ENCODE results near the gene PLXNB1. TPM values are rescaled to one million over a fixed set of nuclear protein-coding genes. Genes with fewer than 3 reads are reported as not detected.

PLXNB1 gene
- total and polyA plus RNA-seq, 2 of the 13 experiments (the other 11 are each of a cell fraction or from before 2014, with no cell fraction given): 86.0 to 143 TPM

DNA sequence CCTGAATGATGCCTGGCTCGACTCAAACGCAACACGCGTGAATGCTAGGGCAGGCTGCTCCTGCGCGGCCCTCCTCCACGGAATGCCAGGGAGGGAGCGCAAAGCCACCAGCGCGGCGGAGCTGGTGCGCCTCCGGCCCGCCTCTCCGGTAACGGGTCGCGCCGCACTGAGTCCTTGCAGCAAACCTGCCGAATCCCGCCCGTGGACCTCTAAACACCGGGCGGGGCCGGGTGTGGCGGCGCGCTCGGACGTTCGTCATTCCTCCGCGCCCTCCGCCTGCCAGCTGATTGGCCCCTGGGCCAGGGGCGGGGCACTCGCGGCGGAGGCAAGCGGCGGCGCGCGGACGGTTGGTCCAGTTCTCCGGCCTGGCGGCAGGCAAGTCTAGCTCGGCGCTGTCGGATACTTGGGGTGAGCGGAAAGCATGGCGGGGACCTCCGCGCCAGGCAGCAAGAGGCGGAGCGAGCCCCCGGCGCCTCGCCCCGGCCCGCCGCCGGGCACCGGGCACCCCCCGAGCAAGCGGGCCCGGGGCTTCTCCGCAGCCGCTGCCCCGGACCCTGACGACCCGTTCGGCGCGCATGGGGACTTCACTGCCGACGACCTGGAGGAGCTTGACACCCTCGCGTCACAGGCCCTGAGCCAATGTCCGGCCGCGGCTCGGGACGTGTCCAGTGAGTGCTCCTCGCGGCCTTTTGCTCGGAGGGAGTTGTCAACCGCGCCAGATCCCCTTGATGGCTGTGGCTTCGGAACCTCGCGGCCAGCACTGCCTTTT is 16.7 kb upstream of the PLXNB1 start, which contains the start of gene ATRIP (continued):
- TF ChIP-seq, protein P1, sequence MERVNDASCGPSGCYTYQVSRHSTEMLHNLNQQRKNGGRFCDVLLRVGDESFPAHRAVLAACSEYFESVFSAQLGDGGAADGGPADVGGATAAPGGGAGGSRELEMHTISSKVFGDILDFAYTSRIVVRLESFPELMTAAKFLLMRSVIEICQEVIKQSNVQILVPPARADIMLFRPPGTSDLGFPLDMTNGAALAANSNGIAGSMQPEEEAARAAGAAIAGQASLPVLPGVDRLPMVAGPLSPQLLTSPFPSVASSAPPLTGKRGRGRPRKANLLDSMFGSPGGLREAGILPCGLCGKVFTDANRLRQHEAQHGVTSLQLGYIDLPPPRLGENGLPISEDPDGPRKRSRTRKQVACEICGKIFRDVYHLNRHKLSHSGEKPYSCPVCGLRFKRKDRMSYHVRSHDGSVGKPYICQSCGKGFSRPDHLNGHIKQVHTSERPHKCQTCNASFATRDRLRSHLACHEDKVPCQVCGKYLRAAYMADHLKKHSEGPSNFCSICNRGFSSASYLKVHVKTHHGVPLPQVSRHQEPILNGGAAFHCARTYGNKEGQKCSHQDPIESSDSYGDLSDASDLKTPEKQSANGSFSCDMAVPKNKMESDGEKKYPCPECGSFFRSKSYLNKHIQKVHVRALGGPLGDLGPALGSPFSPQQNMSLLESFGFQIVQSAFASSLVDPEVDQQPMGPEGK (CRISPR knock-in tag; IDR thresholded peaks at IDR 0.05): peak; percentile 52; the same call in 1 of the 2 replicates
- TF ChIP-seq MXI1 (IDR thresholded peaks at IDR 0.05; ENCODE audit: borderline replicate concordance, low read depth, low read length) (peak; percentile 94), SATB2 (CRISPR knock-in tag; IDR thresholded peaks at IDR 0.05) (no peak), CCDC6 (CRISPR knock-in tag; IDR thresholded peaks at IDR 0.05) (peak; percentile 88; the same call in 1 of the 2 replicates), ZNF253 (CRISPR knock-in tag; IDR thresholded peaks at IDR 0.05; ENCODE audit: borderline replicate concordance) (0 out of 2 replicates have a peak, but pooled peaks have one; percentile 37), ZNF720 (CRISPR knock-in tag; IDR thresholded peaks at IDR 0.05) (no peak), ZNF256 (CRISPR knock-in tag; conservative IDR thresholded peaks at IDR 0.05) (no peak), SMARCC2 (IDR thresholded peaks at IDR 0.05) (no peak), HOXA3 (CRISPR knock-in tag; IDR thresholded peaks at IDR 0.05) (peak; percentile 94), IRF9 (CRISPR knock-in tag; IDR thresholded peaks at IDR 0.05; ENCODE audit: borderline replicate concordance) (peak; percentile 58; the same call in 1 of the 2 replicates), ARID2 (CRISPR knock-in tag; IDR thresholded peaks at IDR 0.05; ENCODE audit: borderline replicate concordance) (no peak), ZNF335 (CRISPR knock-in tag; IDR thresholded peaks at IDR 0.05) (peak; percentile 19; the same call in 1 of the 2 replicates), DBP (CRISPR knock-in tag; IDR thresholded peaks at IDR 0.05; ENCODE audit: not compliant biosample characterization) (peak; percentile 49), POLR2AphosphoS5 (IDR thresholded peaks at IDR 0.05; ENCODE audit: low read depth, low read length) (peak; percentile 95)
- TF ChIP-seq, protein P2, sequence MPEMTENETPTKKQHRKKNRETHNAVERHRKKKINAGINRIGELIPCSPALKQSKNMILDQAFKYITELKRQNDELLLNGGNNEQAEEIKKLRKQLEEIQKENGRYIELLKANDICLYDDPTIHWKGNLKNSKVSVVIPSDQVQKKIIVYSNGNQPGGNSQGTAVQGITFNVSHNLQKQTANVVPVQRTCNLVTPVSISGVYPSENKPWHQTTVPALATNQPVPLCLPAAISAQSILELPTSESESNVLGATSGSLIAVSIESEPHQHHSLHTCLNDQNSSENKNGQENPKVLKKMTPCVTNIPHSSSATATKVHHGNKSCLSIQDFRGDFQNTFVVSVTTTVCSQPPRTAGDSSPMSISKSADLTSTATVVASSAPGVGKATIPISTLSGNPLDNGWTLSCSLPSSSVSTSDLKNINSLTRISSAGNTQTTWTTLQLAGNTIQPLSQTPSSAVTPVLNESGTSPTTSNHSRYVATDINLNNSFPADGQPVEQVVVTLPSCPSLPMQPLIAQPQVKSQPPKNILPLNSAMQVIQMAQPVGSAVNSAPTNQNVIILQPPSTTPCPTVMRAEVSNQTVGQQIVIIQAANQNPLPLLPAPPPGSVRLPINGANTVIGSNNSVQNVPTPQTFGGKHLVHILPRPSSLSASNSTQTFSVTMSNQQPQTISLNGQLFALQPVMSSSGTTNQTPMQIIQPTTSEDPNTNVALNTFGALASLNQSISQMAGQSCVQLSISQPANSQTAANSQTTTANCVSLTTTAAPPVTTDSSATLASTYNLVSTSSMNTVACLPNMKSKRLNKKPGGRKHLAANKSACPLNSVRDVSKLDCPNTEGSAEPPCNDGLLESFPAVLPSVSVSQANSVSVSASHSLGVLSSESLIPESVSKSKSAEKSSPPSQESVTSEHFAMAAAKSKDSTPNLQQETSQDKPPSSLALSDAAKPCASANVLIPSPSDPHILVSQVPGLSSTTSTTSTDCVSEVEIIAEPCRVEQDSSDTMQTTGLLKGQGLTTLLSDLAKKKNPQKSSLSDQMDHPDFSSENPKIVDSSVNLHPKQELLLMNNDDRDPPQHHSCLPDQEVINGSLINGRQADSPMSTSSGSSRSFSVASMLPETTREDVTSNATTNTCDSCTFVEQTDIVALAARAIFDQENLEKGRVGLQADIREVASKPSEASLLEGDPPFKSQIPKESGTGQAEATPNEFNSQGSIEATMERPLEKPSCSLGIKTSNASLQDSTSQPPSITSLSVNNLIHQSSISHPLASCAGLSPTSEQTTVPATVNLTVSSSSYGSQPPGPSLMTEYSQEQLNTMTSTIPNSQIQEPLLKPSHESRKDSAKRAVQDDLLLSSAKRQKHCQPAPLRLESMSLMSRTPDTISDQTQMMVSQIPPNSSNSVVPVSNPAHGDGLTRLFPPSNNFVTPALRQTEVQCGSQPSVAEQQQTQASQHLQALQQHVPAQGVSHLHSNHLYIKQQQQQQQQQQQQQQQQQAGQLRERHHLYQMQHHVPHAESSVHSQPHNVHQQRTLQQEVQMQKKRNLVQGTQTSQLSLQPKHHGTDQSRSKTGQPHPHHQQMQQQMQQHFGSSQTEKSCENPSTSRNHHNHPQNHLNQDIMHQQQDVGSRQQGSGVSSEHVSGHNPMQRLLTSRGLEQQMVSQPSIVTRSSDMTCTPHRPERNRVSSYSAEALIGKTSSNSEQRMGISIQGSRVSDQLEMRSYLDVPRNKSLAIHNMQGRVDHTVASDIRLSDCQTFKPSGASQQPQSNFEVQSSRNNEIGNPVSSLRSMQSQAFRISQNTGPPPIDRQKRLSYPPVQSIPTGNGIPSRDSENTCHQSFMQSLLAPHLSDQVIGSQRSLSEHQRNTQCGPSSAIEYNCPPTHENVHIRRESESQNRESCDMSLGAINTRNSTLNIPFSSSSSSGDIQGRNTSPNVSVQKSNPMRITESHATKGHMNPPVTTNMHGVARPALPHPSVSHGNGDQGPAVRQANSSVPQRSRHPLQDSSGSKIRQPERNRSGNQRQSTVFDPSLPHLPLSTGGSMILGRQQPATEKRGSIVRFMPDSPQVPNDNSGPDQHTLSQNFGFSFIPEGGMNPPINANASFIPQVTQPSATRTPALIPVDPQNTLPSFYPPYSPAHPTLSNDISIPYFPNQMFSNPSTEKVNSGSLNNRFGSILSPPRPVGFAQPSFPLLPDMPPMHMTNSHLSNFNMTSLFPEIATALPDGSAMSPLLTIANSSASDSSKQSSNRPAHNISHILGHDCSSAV (CRISPR knock-in tag; IDR thresholded peaks at IDR 0.05; ENCODE audit: borderline replicate concordance): peak; percentile 85; the same call in 1 of the 2 replicates

Data from HepG2 (cell line).